Epithelial cell of esophagus (primary cell): ENCODE measurements around the gene UCP3.

ENCODE experiments used
- DNase-seq: peaks from one replicate; pipeline ENCODE4 v3.0.0; 2010; ENCODE audit warnings: low read depth
- H3K4me3 ChIP-seq: 2 replicates; pipeline ENCODE4 v1.5.1; 2011; ENCODE audit warnings: mild to moderate bottlenecking, low read length, control low read depth
- TF ChIP-seq, protein P1 (sequence below): IDR thresholded peaks from 2 replicates; pipeline ENCODE4 v1.5.1; 2011; ENCODE audit warnings: low read depth, mild to moderate bottlenecking, low read length, control low read depth, inconsistent platforms; ENCODE audit not compliant: insufficient read depth; ENCODE audit errors: missing control alignments

UCP3 gene

DNA sequence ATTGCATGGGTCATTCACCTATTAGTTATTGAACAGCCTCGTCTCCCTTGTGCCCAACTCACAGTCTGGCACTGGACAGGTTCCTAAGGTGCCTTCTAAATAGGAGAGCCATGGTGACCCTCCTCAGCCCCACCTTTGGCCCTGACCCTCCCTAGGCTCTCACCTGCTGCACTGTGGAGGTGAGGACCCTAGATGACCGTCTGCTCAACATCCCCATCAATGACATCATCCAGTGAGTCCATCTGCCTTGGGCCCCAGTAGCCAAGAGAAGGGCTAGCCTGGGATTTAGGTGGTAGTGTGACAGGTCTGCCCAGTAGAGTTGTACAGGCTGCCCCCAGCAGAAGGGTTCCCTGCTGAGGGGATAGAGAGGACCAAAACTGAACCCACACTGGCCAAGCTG is 39.8 kb downstream of the UCP3 start:
- H3K4me3 ChIP-seq = no peak overlapping the region
- no peak for DNase-seq
- TF ChIP-seq, protein P1, sequence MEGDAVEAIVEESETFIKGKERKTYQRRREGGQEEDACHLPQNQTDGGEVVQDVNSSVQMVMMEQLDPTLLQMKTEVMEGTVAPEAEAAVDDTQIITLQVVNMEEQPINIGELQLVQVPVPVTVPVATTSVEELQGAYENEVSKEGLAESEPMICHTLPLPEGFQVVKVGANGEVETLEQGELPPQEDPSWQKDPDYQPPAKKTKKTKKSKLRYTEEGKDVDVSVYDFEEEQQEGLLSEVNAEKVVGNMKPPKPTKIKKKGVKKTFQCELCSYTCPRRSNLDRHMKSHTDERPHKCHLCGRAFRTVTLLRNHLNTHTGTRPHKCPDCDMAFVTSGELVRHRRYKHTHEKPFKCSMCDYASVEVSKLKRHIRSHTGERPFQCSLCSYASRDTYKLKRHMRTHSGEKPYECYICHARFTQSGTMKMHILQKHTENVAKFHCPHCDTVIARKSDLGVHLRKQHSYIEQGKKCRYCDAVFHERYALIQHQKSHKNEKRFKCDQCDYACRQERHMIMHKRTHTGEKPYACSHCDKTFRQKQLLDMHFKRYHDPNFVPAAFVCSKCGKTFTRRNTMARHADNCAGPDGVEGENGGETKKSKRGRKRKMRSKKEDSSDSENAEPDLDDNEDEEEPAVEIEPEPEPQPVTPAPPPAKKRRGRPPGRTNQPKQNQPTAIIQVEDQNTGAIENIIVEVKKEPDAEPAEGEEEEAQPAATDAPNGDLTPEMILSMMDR = no peak

DNA sequence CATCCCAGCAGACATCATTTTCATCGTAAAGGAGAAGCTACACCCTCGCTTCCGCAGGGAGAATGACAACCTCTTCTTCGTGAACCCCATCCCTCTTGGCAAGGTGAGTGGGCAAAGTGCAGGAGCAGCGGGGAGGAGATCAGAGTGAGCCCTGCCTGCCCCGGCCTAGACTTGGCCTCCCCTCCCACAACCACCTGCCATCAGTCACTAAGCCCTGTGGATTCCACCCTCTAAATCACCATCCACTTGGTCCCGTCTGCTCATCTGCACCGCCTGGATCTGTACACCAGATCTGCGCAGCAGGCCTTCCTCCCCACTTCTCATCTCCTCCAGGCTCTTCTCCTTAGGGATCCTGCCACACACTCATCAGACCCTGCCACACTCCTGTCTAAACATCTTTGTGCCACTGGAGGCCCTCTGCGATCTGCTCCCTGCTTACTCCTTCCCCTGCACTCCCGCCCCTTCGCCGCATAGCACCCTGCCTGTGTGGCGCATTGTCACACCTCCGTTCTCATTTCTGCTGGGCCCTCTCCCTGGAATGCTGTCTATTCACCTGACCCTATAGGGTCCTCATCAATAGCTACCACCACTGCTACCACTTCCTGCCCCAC is 40.4 kb downstream of the UCP3 start:
- no peak for DNase-seq
- TF ChIP-seq, protein P1 = no peak
- H3K4me3 ChIP-seq = no peak overlapping the region

DNA sequence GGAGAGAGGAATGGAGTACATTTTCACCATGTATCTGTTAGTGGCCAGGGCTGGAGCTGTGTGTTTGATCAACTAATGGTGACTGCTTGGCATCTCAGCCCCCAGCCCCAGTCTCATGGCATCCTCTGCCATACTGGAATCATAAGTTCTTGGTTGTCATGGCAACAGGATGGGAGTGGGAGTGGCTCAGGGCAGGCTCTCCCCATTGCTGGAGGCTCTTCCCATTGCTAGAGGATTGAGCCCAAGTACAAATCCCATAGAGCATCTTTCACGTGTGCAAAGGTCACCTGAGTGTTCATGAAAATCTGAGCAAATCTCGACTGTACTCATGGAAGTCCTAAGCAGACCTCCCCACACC is 43.1 kb downstream of the UCP3 start:
- TF ChIP-seq, protein P1 = no peak
- DNase-seq = no peak
- no peak overlapping the region for H3K4me3 ChIP-seq

DNA sequence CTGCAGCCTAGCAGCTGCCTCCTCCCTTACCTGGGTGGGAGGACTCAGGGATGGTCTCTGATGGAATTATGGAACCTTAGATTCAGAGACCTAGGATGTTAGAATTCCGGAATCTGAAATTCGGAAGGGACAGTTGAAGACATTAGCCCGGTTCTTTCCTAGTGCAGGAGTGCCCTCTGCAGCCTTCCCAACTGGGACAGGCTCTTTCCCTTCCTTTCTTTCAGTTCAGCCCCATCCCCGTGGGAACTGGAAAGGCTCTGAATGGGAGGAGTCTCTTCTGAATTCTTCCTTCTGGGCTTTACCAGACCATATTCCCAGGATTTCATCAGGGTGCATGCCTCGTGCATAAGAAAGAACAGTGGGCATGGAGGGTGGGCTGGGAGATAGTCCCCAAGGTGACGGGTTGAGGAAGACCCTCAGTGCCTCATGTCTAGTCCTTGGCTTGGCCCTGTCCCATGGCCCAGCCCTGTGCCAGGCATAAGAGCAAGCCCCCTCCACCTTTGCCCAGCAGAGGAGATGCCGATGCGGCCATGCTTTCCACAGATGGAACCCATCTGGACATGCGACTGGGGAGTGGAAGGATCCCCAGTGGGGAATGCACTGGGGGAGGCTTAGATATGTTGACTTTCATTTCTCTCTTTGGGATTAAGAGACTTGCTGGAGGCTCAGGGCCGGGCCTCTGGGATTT is 43.7 kb downstream of the UCP3 start:
- H3K4me3 ChIP-seq = no peak overlapping the region
- no peak for DNase-seq
- TF ChIP-seq, protein P1 = no peak

DNA sequence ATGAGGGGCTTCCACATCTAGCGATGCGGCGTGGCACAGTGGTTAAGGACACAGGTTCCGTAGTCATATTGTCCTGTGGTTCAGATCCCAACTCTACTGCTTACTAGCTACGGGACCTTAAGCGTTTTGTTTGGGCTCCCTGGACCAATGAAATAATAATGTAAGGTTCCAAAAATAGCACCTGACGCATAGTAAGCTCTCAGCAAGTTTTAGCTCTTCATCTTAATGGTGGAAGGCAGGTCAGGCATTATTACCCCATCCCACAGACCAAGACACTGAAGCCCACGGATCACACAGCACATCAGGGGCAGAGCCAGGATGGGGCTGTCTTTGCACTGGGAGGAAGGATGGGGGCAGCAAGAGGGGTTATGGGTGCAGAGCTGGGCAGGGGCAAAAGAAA is 45.0 kb downstream of the UCP3 start:
- no peak for DNase-seq
- no peak overlapping the region for H3K4me3 ChIP-seq
- TF ChIP-seq, protein P1 = no peak

DNA sequence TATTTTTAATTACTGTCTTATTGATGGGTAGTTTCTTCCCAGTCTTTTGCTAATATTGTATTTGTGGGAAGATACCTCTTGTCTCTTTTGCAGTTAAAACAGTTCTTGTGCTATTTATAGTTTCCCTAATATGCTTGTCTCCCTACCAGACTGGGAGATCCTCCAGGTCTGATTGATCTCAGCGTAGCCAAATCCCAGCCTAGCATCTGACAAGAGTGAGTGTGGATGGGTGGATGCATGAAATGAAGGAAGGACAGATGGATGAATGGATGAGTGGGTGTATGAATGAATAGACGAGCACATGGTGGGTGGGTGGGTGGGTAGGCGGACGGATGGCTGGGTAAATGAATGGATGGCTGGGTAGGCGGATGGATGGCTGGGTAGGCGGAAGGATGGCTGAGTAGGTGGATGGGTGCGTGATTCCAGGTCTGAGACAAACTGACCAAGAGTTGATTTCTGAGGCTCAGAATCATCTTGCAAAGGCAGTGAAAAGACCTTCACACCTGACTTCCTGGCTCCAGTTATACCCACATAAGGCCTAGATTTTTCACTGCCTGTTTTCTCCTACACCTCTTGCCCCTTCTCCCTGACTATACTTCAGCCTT is 46.7 kb downstream of the UCP3 start:
- no peak for DNase-seq
- no peak overlapping the region for H3K4me3 ChIP-seq
- TF ChIP-seq, protein P1 = no peak
